Measurements from ENCODE around the gene SHCBP1.
"Not testable (repeated sequence)": the region's sequence is repeated elsewhere in the genome, so short reads cannot be mapped to it uniquely, and the experiment has no call there.

SHCBP1 gene

DNA sequence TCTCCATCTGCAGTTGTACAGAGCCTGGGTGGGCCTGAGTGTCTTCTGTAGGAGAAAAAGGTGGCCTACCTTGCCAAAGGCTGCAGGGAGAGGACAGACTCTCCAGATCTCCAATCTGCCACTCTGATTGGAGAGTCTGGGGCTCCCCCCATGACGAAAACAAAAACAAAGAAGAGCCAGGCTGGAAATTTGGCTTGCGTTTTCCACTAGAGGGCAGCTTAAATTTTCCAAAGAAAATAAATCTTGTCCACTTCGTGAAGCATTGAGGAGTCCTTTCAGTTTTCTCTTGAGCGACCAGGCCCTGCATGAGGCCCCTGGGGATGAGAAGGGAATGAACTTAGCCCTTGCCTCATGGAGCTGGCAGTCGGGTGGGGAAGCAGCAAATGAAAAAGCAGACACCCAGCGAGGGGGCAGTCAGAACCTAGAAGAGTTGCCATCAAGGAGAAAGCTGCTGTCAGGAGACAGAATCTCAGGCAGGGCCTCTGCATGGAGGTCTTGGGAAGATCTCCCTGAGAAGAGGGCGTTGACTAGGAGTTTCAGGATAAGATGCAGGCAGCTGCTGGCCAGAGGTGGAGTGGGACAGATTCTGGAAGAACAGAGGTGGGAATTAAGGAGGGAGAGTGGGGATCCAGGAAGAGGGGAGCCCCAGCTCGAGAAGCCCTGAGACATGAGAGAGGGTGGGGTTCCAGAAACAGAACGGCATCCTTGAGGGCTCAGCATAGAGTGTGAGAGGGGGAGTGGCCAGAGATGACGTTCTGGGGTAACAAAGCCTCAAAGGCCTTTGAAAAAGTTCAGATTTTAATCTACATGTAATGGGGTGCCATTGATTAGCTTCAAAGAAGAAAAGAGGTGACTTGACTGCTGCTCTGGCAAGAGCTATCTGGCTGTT lies 8.4 kb upstream of the SHCBP1 start:
- no peaks in the 10 kb centered on the region for H3K9me3 ChIP-seq (ENCODE audit: insufficient read depth, low read length)
- no peak overlapping the region for H3K27ac ChIP-seq (ENCODE audit: low read depth, low read length)
- no peak overlapping the region for H3K4me2 ChIP-seq (ENCODE audit: low read depth, low read length, poor library complexity, severe bottlenecking)
- H3K79me2 ChIP-seq (ENCODE audit: insufficient read depth, low read length): no peaks in the 10 kb centered on the region
- H3K36me3 ChIP-seq (ENCODE audit: low read length): no peaks in the 10 kb centered on the region
- H3F3A ChIP-seq (ENCODE audit: insufficient read depth): no peaks in the 10 kb centered on the region
- no peak overlapping the region for H3K9ac ChIP-seq (ENCODE audit: low read length)
- no peak overlapping the region for H2AFZ ChIP-seq (ENCODE audit: low read depth, low read length, severe bottlenecking)
- H3K4me3 ChIP-seq (ENCODE audit: insufficient read depth, low read length, poor library complexity, severe bottlenecking): no peak overlapping the region
- no peaks in the 10 kb centered on the region for H4K20me1 ChIP-seq (ENCODE audit: low read depth, low read length)
- H3K9me2 ChIP-seq (replicated peaks; ENCODE audit: insufficient read depth, low read length): no peaks in the 10 kb centered on the region
- H3K27me3 ChIP-seq (ENCODE audit: low read length): no peaks in the 10 kb centered on the region
- TF ChIP-seq, protein P1, sequence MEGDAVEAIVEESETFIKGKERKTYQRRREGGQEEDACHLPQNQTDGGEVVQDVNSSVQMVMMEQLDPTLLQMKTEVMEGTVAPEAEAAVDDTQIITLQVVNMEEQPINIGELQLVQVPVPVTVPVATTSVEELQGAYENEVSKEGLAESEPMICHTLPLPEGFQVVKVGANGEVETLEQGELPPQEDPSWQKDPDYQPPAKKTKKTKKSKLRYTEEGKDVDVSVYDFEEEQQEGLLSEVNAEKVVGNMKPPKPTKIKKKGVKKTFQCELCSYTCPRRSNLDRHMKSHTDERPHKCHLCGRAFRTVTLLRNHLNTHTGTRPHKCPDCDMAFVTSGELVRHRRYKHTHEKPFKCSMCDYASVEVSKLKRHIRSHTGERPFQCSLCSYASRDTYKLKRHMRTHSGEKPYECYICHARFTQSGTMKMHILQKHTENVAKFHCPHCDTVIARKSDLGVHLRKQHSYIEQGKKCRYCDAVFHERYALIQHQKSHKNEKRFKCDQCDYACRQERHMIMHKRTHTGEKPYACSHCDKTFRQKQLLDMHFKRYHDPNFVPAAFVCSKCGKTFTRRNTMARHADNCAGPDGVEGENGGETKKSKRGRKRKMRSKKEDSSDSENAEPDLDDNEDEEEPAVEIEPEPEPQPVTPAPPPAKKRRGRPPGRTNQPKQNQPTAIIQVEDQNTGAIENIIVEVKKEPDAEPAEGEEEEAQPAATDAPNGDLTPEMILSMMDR (IDR thresholded peaks at IDR 0.05; ENCODE audit: insufficient read depth, low read length, poor library complexity, severe bottlenecking): no peak
- no peak for TF ChIP-seq EZH2phosphoT487 (conservative IDR thresholded peaks at IDR 0.05; ENCODE audit: low read length)

DNA sequence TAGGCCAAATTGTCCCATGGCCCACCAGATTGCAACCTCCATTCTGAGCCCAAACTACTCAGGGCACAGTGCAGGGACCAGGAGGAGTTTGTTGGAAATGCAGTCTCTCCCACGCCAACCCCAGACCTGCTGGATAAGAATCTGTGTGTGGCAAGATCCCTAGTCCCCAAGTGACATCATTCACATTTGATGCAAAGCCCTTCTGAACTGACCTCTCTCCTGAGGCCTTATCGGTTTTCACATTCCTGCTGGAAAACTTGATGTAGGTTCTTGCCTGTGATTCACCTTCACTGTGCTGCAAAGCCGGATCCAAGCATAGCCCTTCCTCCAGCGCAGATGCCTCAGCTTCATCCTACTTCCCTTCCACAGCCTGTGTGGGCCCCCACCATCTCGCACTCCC lies 6.6 kb upstream of the SHCBP1 start:
- no peaks in the 10 kb centered on the region for H3F3A ChIP-seq (ENCODE audit: insufficient read depth)
- no peak overlapping the region for H3K4me2 ChIP-seq (ENCODE audit: low read depth, low read length, poor library complexity, severe bottlenecking)
- H4K20me1 ChIP-seq (ENCODE audit: low read depth, low read length): no peaks in the 10 kb centered on the region
- no peak overlapping the region for H3K27ac ChIP-seq (ENCODE audit: low read depth, low read length)
- no peaks in the 10 kb centered on the region for H3K9me2 ChIP-seq (replicated peaks; ENCODE audit: insufficient read depth, low read length)
- no peak overlapping the region for H3K4me3 ChIP-seq (ENCODE audit: insufficient read depth, low read length, poor library complexity, severe bottlenecking)
- no peaks in the 10 kb centered on the region for H3K36me3 ChIP-seq (ENCODE audit: low read length)
- no peaks in the 10 kb centered on the region for H3K9me3 ChIP-seq (ENCODE audit: insufficient read depth, low read length)
- H3K79me2 ChIP-seq (ENCODE audit: insufficient read depth, low read length): no peaks in the 10 kb centered on the region
- H2AFZ ChIP-seq (ENCODE audit: low read depth, low read length, severe bottlenecking): no peak overlapping the region
- no peaks in the 10 kb centered on the region for H3K27me3 ChIP-seq (ENCODE audit: low read length)
- H3K9ac ChIP-seq (ENCODE audit: low read length): no peak overlapping the region
- TF ChIP-seq, protein P1 (IDR thresholded peaks at IDR 0.05; ENCODE audit: insufficient read depth, low read length, poor library complexity, severe bottlenecking): no peak
- TF ChIP-seq EZH2phosphoT487 (conservative IDR thresholded peaks at IDR 0.05; ENCODE audit: low read length): no peak

DNA sequence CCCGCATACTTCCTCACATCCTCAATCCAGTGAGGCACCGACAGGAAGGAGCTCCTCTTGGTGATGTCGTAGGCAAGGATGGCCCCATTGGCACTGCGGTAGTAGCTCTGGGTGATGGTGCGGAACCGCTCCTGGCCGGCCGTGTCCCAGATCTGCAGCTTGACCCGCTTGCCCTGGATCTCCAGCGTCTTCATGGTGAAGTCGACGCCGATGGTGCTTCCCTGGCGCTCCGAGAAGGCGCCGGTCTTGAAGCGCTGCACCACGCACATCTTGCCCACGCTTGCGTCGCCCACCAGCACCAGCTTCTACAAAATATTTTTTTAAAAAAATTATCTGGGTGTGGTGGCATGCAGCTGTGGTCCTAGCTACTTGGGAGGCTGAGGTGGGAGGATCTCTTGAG lies 5.5 kb upstream of the SHCBP1 start:
- H3K9me3 ChIP-seq (ENCODE audit: insufficient read depth, low read length); H3K9me2 ChIP-seq (replicated peaks; ENCODE audit: insufficient read depth, low read length); H4K20me1 ChIP-seq (ENCODE audit: low read depth, low read length); H3K9ac ChIP-seq (ENCODE audit: low read length); H3K27ac ChIP-seq (ENCODE audit: low read depth, low read length); H3F3A ChIP-seq (ENCODE audit: insufficient read depth); H2AFZ ChIP-seq (ENCODE audit: low read depth, low read length, severe bottlenecking); H3K36me3 ChIP-seq (ENCODE audit: low read length); H3K4me3 ChIP-seq (ENCODE audit: insufficient read depth, low read length, poor library complexity, severe bottlenecking); H3K4me2 ChIP-seq (ENCODE audit: low read depth, low read length, poor library complexity, severe bottlenecking); H3K27me3 ChIP-seq (ENCODE audit: low read length); H3K79me2 ChIP-seq (ENCODE audit: insufficient read depth, low read length): not testable (repeated sequence)

DNA sequence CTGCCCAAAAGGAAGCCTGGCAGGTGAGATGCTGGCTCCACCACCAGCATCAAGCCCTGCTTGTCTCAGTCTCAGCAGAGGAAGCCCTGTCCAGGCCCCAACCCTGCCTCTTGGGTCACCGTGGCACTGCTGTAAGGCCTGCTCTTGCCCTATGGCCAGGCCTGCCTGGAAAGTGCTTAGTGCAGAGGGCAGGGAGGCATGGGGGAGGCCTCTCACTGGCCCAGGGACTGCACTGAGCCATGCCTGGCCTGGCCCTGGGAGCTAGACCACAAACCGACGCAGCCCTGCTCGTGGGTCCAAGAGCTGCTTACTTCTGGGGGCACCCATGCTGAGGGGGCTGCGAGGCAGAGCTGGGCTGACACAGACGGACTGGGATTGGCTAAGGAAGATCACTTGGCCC lies 3.7 kb upstream of the SHCBP1 start:
- not testable (repeated sequence) for H3F3A ChIP-seq (ENCODE audit: insufficient read depth); H3K9me3 ChIP-seq (ENCODE audit: insufficient read depth, low read length); H4K20me1 ChIP-seq (ENCODE audit: low read depth, low read length); H3K4me2 ChIP-seq (ENCODE audit: low read depth, low read length, poor library complexity, severe bottlenecking); H3K36me3 ChIP-seq (ENCODE audit: low read length); H3K4me3 ChIP-seq (ENCODE audit: insufficient read depth, low read length, poor library complexity, severe bottlenecking); H3K9ac ChIP-seq (ENCODE audit: low read length); H3K27me3 ChIP-seq (ENCODE audit: low read length); H2AFZ ChIP-seq (ENCODE audit: low read depth, low read length, severe bottlenecking); H3K27ac ChIP-seq (ENCODE audit: low read depth, low read length); H3K9me2 ChIP-seq (replicated peaks; ENCODE audit: insufficient read depth, low read length)
- peaks cover 17% of the 10 kb centered on the region for H3K79me2 ChIP-seq (ENCODE audit: insufficient read depth, low read length)

DNA sequence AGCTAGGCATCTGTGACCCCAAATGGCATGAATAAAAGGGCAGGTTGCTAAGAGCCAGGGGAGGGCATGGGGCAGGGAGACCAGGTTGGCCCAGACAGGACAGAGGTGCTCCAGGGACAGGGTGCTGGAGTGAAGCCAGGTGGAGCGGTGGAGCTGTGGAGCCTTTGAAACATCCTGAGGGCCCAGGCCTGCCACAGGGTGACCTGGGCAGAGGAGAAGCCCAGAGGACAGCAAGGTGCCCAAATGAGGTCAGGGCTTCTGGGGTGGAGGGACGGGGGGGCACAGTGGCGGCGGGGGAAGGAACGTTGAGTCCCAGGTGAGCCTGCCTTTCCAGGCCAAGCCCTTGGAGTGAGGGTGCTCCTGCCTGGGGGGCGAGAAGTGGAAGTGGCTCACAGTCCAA lies 2.5 kb upstream of the SHCBP1 start:
- not testable (repeated sequence) for H3K36me3 ChIP-seq (ENCODE audit: low read length); H3K4me2 ChIP-seq (ENCODE audit: low read depth, low read length, poor library complexity, severe bottlenecking); H3K4me3 ChIP-seq (ENCODE audit: insufficient read depth, low read length, poor library complexity, severe bottlenecking); H2AFZ ChIP-seq (ENCODE audit: low read depth, low read length, severe bottlenecking); H4K20me1 ChIP-seq (ENCODE audit: low read depth, low read length); H3K27ac ChIP-seq (ENCODE audit: low read depth, low read length); H3K9ac ChIP-seq (ENCODE audit: low read length); H3F3A ChIP-seq (ENCODE audit: insufficient read depth); H3K9me3 ChIP-seq (ENCODE audit: insufficient read depth, low read length); H3K9me2 ChIP-seq (replicated peaks; ENCODE audit: insufficient read depth, low read length); H3K27me3 ChIP-seq (ENCODE audit: low read length)
- peaks cover 28% of the 10 kb centered on the region for H3K79me2 ChIP-seq (ENCODE audit: insufficient read depth, low read length)

DNA sequence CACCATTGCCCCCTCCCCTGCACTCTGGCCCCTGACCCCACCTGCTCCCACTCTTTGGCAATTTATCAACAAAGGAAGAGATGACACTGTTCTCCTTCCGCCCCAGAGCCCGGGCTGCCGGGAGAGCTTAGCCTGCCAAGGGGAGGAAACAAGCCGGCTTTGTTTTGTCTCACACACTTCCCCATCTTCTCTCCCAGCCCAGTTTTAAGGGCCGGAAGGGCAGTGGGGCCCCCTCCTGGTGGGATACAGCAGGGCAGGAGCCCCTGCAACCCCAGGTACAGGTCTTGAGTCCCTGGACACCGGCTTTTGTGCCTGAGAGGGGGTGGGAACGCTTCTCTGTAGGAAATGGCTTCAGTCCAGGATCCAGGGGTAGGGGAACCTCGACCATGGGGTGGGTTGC lies 2.1 kb upstream of the SHCBP1 start:
- not testable (repeated sequence) for H3F3A ChIP-seq (ENCODE audit: insufficient read depth); H3K27me3 ChIP-seq (ENCODE audit: low read length); H3K9ac ChIP-seq (ENCODE audit: low read length); H3K27ac ChIP-seq (ENCODE audit: low read depth, low read length); H3K9me3 ChIP-seq (ENCODE audit: insufficient read depth, low read length); H3K4me3 ChIP-seq (ENCODE audit: insufficient read depth, low read length, poor library complexity, severe bottlenecking); H3K4me2 ChIP-seq (ENCODE audit: low read depth, low read length, poor library complexity, severe bottlenecking); H3K36me3 ChIP-seq (ENCODE audit: low read length); H3K9me2 ChIP-seq (replicated peaks; ENCODE audit: insufficient read depth, low read length); H2AFZ ChIP-seq (ENCODE audit: low read depth, low read length, severe bottlenecking); H4K20me1 ChIP-seq (ENCODE audit: low read depth, low read length)
- H3K79me2 ChIP-seq (ENCODE audit: insufficient read depth, low read length): peaks cover 33% of the 10 kb centered on the region
